Spleen (tissue), 7 donors: ENCODE results near the gene CEP112.

Experiments used
- CTCF ChIP-seq, 11 experiments: fragments of 200-600 bp in 7 of 11; fragments of 450-650 bp in 4 of 11; sonication (generic) in 4 of 11; IDR thresholded peaks in 8 of 11; conservative IDR thresholded peaks in 3 of 11; 1 replicate in 7 of 11; 2 replicates in 4 of 11; pipeline versions ENCODE4 v1.4.0 to v1.8.0; 2016 to 2021; ENCODE audit warnings: antibody characterized with exemption in 11 of 11, inconsistent platforms in 4 of 11, mild to moderate bottlenecking in 1 of 11
- POLR2A ChIP-seq, 3 donors: fragments of 450-650 bp; IDR thresholded peaks; one replicate each; pipeline ENCODE4 v1.5.1; 2017; ENCODE audit warnings: antibody characterized with exemption in 3 of 3, mild to moderate bottlenecking in 1 of 3
- POLR2AphosphoS5 ChIP-seq, 3 donors: sonication (generic); formaldehyde crosslinking; IDR thresholded peaks; one replicate each; pipeline ENCODE4 v1.5.1; 2017; ENCODE audit warnings: antibody characterized with exemption in 3 of 3
- donor health status: DM: no; HTN: no; CAD: no; lungs with moderate emphysema.
- donor health status: DM: no; HTN: no; CAD: no.
- donor health status: DM: no; HTN: no; CAD: no.

DNA sequence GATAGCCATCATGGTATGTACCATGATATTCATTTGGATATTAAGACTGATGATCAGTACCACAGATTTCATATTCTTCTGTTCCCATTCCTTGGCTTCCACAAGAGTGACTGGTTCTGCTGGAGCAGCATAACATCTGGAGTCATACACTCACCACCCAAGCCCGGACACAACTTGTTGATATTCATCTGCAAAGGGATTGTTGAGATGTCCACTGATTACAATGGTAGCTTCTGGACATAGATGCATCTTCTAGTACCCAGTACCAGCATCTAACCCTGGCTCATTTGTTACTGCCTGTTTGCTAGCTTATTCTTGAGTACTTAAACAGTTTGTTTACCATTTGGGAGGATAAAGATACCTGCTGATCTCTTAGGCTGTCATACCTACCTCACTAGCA lies 394.8 kb downstream of the CEP112 start:
- no peak for TF ChIP-seq CTCF (IDR thresholded peaks at IDR 0.05 in 8 of 11, conservative IDR thresholded peaks at IDR 0.05 in 3 of 11)
- no peak for TF ChIP-seq POLR2AphosphoS5 (IDR thresholded peaks at IDR 0.05)
- TF ChIP-seq POLR2A (IDR thresholded peaks at IDR 0.05): no peak
